Prostate gland (tissue), 2 donors: ENCODE data around the gene MALRD1.

Source experiments
- POLR2A ChIP-seq: fragments of 450-650 bp; IDR thresholded peaks from one replicate; pipeline ENCODE4 v1.6.1; 2016; ENCODE audit warnings: antibody characterized with exemption, mild to moderate bottlenecking
- POLR2AphosphoS5 ChIP-seq: sonication (generic); formaldehyde crosslinking; IDR thresholded peaks from one replicate; pipeline ENCODE4 v1.6.1; 2017; ENCODE audit warnings: antibody characterized with exemption
- TF ChIP-seq, protein P1 (sequence below), 4 experiments: fragments of 200-600 bp in 2 of 4; fragments of 450-650 bp in 2 of 4; sonication (generic) in 2 of 4; IDR thresholded peaks; 1 replicate in 3 of 4; 2 replicates in 1 of 4; pipeline ENCODE4 v1.5.1; 2016 to 2019; ENCODE audit warnings: antibody characterized with exemption in 4 of 4, mild to moderate bottlenecking in 2 of 4, moderate library complexity in 2 of 4

DNA sequence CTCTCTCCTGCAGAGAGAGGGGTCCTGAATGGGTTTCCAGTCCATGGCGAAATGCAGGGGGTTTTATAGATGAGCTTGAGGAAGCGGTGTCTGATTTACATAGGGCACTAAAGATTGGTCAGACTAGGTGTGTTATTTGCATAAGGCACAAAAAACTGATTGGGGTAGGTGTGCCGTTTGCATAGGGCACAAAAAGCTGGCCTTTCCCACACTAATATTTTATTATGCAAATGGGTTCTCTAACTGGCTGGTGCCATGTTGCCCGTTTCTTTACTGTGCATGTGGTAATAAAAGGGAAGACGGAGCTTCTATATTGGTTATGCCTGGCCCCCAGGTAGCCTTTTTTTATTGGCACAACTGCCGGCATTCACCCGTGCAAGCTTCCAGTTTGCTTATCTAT lies 50.2 kb downstream of the MALRD1 start:
- TF ChIP-seq, protein P1, sequence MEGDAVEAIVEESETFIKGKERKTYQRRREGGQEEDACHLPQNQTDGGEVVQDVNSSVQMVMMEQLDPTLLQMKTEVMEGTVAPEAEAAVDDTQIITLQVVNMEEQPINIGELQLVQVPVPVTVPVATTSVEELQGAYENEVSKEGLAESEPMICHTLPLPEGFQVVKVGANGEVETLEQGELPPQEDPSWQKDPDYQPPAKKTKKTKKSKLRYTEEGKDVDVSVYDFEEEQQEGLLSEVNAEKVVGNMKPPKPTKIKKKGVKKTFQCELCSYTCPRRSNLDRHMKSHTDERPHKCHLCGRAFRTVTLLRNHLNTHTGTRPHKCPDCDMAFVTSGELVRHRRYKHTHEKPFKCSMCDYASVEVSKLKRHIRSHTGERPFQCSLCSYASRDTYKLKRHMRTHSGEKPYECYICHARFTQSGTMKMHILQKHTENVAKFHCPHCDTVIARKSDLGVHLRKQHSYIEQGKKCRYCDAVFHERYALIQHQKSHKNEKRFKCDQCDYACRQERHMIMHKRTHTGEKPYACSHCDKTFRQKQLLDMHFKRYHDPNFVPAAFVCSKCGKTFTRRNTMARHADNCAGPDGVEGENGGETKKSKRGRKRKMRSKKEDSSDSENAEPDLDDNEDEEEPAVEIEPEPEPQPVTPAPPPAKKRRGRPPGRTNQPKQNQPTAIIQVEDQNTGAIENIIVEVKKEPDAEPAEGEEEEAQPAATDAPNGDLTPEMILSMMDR (IDR thresholded peaks at IDR 0.05), result no peak
- no peak for TF ChIP-seq POLR2AphosphoS5
- TF ChIP-seq POLR2A, result no peak
